HepG2 (cell line): ENCODE measurements around the gene SLC6A9. TPM values are rescaled to one million over a fixed set of nuclear protein-coding genes. Genes with fewer than 3 reads are reported as not detected.

ENCODE experiments used
- AKAP8 ChIP-seq: sonication (generic); formaldehyde crosslinking; IDR thresholded peaks from 2 replicates; pipeline ENCODE4 v1.5.1; 2020; ENCODE audit warnings: mild to moderate bottlenecking, missing genetic modification reagents
- ATAD3A ChIP-seq: sonication (generic); formaldehyde crosslinking; IDR thresholded peaks from 2 replicates; pipeline ENCODE4 v1.4.0; 2020; ENCODE audit warnings: missing genetic modification reagents
- DPF2 ChIP-seq: sonication (generic); formaldehyde crosslinking; IDR thresholded peaks from 2 replicates; pipeline ENCODE4 v1.4.0; 2020; ENCODE audit warnings: mild to moderate bottlenecking, low read depth, missing genetic modification reagents, borderline replicate concordance
- EEA1 ChIP-seq: sonication (generic); formaldehyde crosslinking; IDR thresholded peaks from 2 replicates; pipeline ENCODE4 v1.5.1; 2020; ENCODE audit warnings: mild to moderate bottlenecking, missing genetic modification reagents, borderline replicate concordance
- KLF11 ChIP-seq: IDR thresholded peaks from 2 replicates; pipeline ENCODE4 v1.6.1; 2016; ENCODE audit warnings: missing compliant biosample characterization
- KMT2A ChIP-seq: sonication (generic); formaldehyde crosslinking; IDR thresholded peaks from 2 replicates; pipeline ENCODE4 v1.4.0; 2020; ENCODE audit warnings: missing genetic modification reagents
- MYC ChIP-seq: sonication (generic); formaldehyde crosslinking; IDR thresholded peaks from 2 replicates; pipeline ENCODE4 v1.9.0; 2021; ENCODE audit warnings: missing genetic modification reagents, borderline replicate concordance
- NAIF1 ChIP-seq: sonication (generic); formaldehyde crosslinking; IDR thresholded peaks from 2 replicates; pipeline ENCODE4 v1.5.0; 2020; ENCODE audit warnings: mild to moderate bottlenecking, missing genetic modification reagents, borderline replicate concordance
- NCOA5 ChIP-seq: sonication (generic); formaldehyde crosslinking; IDR thresholded peaks from 2 replicates; pipeline ENCODE4 v1.4.0; 2020; ENCODE audit warnings: missing genetic modification reagents
- NRL ChIP-seq: sonication (generic); formaldehyde crosslinking; IDR thresholded peaks from 2 replicates; pipeline ENCODE4 v1.5.0; 2020; ENCODE audit warnings: missing genetic modification reagents, mild to moderate bottlenecking, moderate library complexity, borderline replicate concordance
- PHB2 ChIP-seq: fragments of 450-650 bp; IDR thresholded peaks from 2 replicates; pipeline ENCODE4 v1.6.1; 2018; ENCODE audit not compliant: partially characterized antibody
- POLR2A ChIP-seq, 2 experiments: IDR thresholded peaks; 2 replicates each; pipeline ENCODE4 v1.6.1; 2011; ENCODE audit warnings: low read depth in 2 of 2, low read length in 2 of 2, mild to moderate bottlenecking in 1 of 2, moderate library complexity in 1 of 2; ENCODE audit not compliant: insufficient read depth in 1 of 2
- SMAD9 ChIP-seq: sonication (generic); formaldehyde crosslinking; IDR thresholded peaks from 2 replicates; pipeline ENCODE4 v1.5.1; 2020; ENCODE audit warnings: mild to moderate bottlenecking, missing genetic modification reagents
- SMC3 ChIP-seq: IDR thresholded peaks from 2 replicates; pipeline ENCODE4 v1.6.1; 2011; ENCODE audit warnings: low read length, improper control_type of control experiment
- ZNF331 ChIP-seq: sonication (generic); formaldehyde crosslinking; IDR thresholded peaks from 2 replicates; pipeline ENCODE4 v1.4.0; 2020; ENCODE audit warnings: missing genetic modification reagents
- ZNF558 ChIP-seq: sonication (generic); formaldehyde crosslinking; IDR thresholded peaks from 2 replicates; pipeline ENCODE4 v1.9.0; 2022; ENCODE audit warnings: mild to moderate bottlenecking, missing genetic modification reagents, borderline replicate concordance
- ZNF674 ChIP-seq: sonication (generic); formaldehyde crosslinking; IDR thresholded peaks from 2 replicates; pipeline ENCODE4 v1.5.0; 2020; ENCODE audit warnings: low read depth, mild to moderate bottlenecking, missing genetic modification reagents
- ZNF775 ChIP-seq: sonication (generic); formaldehyde crosslinking; IDR thresholded peaks from 2 replicates; pipeline ENCODE4 v1.4.0; 2020; ENCODE audit warnings: missing genetic modification reagents, mild to moderate bottlenecking, moderate library complexity, borderline replicate concordance
- ZSCAN9 ChIP-seq: IDR thresholded peaks from 2 replicates; pipeline ENCODE4 v1.6.1; 2016; ENCODE audit warnings: borderline replicate concordance
- polyA plus RNA-seq, 8 experiments: library from polyadenylated mRNA; depleted of rRNA in 3 of 8; stranded (reverse) in 7 of 8; unstranded in 1 of 8; fragments of >200 nt; fragmentation: Illumina TruSeq in 4 of 8; extraction: Trizol in 4 of 8; gene quantifications; 2 replicates each; pipeline versions ENCODE4 v1.2.1 to v1.2.3, GENCODE V29; 2011 to 2016; ENCODE audit warnings: low read depth in 4 of 8, missing spikeins in 1 of 8, mixed read lengths in 1 of 8; ENCODE audit not compliant: insufficient read depth in 1 of 8
- total RNA-seq, 5 experiments: library from RNA; depleted of rRNA; stranded (reverse); fragments of >200 nt; fragmentation: Illumina TruSeq; extraction: Trizol; gene quantifications; 2 replicates each; pipeline ENCODE4 v1.2.3, GENCODE V29; 2016; ENCODE audit warnings: low read depth in 1 of 5
- TF ChIP-seq, protein P1 (sequence below): sonication (generic); formaldehyde crosslinking; IDR thresholded peaks from 2 replicates; pipeline ENCODE4 v1.4.0; 2020; ENCODE audit warnings: missing genetic modification reagents
- TF ChIP-seq, protein P2 (sequence below), 2 experiments: sonication (generic) in 1 of 2; formaldehyde crosslinking in 1 of 2; IDR thresholded peaks; 2 replicates each; pipeline versions ENCODE4 v1.5.1 to v1.6.1; 2011 to 2020; ENCODE audit warnings: borderline replicate concordance in 1 of 2, low read depth in 1 of 2, low read length in 1 of 2, mild to moderate bottlenecking in 1 of 2, missing genetic modification reagents in 1 of 2, moderate library complexity in 1 of 2
- TF ChIP-seq, protein P3 (sequence below): sonication (generic); formaldehyde crosslinking; IDR thresholded peaks from 2 replicates; pipeline ENCODE4 v1.4.0; 2020; ENCODE audit warnings: missing genetic modification reagents
- TF ChIP-seq, protein P4 (sequence below): IDR thresholded peaks from 2 replicates; pipeline ENCODE4 v1.6.1; 2016; ENCODE audit warnings: mild to moderate bottlenecking
- TF ChIP-seq, protein P5 (sequence below): sonication (generic); formaldehyde crosslinking; IDR thresholded peaks from 2 replicates; pipeline ENCODE4 v1.4.0; 2020; ENCODE audit warnings: missing genetic modification reagents

The SLC6A9 gene
- total and polyA plus RNA-seq, 2 of the 13 experiments (the other 11 are each of a cell fraction or from before 2014, with no cell fraction given), result 8.5 to 9.9 TPM

DNA sequence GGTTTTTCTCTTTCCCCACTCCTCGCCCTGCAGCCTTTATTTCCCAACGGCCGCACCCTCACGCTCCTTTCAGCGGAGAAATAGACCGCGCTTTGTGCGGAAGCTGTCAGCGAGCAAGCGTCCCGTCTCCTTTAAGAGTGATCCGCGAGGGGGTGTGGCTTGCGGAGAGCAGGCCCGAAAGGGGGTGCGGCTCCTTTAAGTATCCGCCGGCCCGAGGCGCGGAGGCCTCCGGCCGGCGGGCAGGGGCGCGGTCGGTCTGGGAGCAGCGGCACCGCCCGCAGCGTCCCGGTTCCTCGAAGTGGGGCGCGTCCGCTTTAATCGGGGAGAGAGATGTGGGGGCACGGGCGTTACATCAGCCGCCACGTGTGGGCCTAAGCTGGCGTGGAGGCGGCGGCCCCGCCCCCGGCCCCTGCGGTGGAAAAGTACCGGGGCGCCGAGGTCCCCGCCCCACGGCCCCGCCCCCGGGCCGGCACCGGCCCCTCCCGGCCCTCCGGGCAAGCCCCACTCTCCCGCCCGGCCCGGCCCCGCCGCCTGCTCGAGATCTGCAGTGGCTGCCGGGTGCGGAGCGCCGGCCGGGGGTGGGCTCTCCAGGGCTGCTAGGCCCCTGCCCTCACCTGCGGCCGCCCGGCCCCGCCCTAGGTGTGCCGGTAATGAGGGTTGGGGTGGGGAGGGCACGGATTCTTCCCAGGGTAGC, 1.2 kb downstream of the SLC6A9 start (continued):
- TF ChIP-seq MYC (CRISPR knock-in tag) (peak; percentile 97), SMC3 (no peak), SMAD9 (CRISPR knock-in tag) (no peak), KLF11 (CRISPR knock-in tag) (no peak), NRL (0 out of 2 replicates have a peak, but pooled peaks have one; percentile 18), ZNF558 (no peak; the same call in 1 of the 2 replicates), PHB2 (no peak), DPF2 (CRISPR knock-in tag) (0 out of 2 replicates have a peak, but pooled peaks have one; percentile 26), NAIF1 (CRISPR knock-in tag) (no peak), EEA1 (CRISPR knock-in tag) (no peak; the same call in 1 of the 2 replicates), ZSCAN9 (no peak), KMT2A (CRISPR knock-in tag) (no peak), ZNF674 (CRISPR knock-in tag) (no peak), ATAD3A (CRISPR knock-in tag) (no peak), NCOA5 (CRISPR knock-in tag) (no peak), ZNF775 (CRISPR knock-in tag) (no peak), POLR2A (IDR thresholded peaks at IDR 0.05; ENCODE audit: insufficient read depth in 1 of 2, low read depth in 2 of 2, low read length in 2 of 2) (peak; percentile 52 to 65), AKAP8 (CRISPR knock-in tag) (no peak; the same call in 1 of the 2 replicates), ZNF331 (no peak)
- TF ChIP-seq, protein P1, sequence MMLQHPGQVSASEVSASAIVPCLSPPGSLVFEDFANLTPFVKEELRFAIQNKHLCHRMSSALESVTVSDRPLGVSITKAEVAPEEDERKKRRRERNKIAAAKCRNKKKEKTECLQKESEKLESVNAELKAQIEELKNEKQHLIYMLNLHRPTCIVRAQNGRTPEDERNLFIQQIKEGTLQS (CRISPR knock-in tag), result peak; percentile 59
- TF ChIP-seq, protein P2, sequence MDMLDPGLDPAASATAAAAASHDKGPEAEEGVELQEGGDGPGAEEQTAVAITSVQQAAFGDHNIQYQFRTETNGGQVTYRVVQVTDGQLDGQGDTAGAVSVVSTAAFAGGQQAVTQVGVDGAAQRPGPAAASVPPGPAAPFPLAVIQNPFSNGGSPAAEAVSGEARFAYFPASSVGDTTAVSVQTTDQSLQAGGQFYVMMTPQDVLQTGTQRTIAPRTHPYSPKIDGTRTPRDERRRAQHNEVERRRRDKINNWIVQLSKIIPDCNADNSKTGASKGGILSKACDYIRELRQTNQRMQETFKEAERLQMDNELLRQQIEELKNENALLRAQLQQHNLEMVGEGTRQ (IDR thresholded peaks at IDR 0.05; ENCODE audit: low read depth, low read length), result no peak
- TF ChIP-seq, protein P2 (CRISPR knock-in tag; IDR thresholded peaks at IDR 0.05; ENCODE audit: borderline replicate concordance), result no peak
- TF ChIP-seq, protein P3, sequence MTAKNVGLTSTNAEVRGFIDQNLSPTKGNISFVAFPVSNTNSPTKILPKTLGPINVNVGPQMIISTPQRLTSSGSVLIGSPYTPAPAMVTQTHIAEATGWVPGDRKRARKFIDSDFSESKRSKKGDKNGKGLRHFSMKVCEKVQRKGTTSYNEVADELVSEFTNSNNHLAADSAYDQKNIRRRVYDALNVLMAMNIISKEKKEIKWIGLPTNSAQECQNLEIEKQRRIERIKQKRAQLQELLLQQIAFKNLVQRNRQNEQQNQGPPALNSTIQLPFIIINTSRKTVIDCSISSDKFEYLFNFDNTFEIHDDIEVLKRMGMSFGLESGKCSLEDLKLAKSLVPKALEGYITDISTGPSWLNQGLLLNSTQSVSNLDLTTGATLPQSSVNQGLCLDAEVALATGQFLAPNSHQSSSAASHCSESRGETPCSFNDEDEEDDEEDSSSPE (CRISPR knock-in tag), result 0 out of 2 replicates have a peak, but pooled peaks have one; percentile 39
- TF ChIP-seq, protein P4, sequence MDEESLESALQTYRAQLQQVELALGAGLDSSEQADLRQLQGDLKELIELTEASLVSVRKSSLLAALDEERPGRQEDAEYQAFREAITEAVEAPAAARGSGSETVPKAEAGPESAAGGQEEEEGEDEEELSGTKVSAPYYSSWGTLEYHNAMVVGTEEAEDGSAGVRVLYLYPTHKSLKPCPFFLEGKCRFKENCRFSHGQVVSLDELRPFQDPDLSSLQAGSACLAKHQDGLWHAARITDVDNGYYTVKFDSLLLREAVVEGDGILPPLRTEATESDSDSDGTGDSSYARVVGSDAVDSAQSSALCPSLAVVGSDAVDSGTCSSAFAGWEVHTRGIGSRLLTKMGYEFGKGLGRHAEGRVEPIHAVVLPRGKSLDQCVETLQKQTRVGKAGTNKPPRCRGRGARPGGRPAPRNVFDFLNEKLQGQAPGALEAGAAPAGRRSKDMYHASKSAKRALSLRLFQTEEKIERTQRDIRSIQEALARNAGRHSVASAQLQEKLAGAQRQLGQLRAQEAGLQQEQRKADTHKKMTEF (CRISPR knock-in tag), result no peak
- TF ChIP-seq, protein P5, sequence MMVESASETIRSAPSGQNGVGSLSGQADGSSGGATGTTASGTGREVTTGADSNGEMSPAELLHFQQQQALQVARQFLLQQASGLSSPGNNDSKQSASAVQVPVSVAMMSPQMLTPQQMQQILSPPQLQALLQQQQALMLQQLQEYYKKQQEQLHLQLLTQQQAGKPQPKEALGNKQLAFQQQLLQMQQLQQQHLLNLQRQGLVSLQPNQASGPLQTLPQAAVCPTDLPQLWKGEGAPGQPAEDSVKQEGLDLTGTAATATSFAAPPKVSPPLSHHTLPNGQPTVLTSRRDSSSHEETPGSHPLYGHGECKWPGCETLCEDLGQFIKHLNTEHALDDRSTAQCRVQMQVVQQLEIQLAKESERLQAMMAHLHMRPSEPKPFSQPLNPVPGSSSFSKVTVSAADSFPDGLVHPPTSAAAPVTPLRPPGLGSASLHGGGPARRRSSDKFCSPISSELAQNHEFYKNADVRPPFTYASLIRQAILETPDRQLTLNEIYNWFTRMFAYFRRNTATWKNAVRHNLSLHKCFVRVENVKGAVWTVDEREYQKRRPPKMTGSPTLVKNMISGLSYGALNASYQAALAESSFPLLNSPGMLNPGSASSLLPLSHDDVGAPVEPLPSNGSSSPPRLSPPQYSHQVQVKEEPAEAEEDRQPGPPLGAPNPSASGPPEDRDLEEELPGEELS, result no peak; the same call in 1 of the 2 replicates
